GM19240 (cell line): ENCODE data around the gene ZIC2.
"Not testable (repeated sequence)": the region's sequence is repeated elsewhere in the genome, so short reads cannot be mapped to it uniquely, and the experiment has no call there.

Experiments used
- DNase-seq: peaks from one replicate; pipeline ENCODE4 v3.0.0; 2011; ENCODE audit warnings: low spot score; ENCODE audit not compliant: insufficient read length

ZIC2 gene

DNA sequence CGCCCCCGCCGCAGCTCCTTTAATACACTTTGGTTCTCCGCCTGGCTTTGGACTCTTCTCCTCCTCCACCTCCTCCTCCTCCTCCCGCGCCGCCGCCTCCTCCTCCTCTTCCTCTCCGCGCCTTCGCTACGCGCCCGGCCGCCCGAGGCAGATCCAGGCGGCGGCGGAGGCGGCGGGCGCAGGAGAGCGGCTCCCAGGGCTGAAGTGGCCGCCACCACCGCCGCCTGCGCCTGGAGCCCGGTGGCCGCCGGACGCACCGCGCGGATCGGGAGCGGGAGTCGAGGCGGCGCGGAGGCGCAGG, at the start of gene ZIC2:
ZIC2 (plus strand) TSS at position 50 of the 301 bp plus-strand sequence. CDS start 281 bp downstream, outside the sequence.
- DNase-seq = no peak

DNA sequence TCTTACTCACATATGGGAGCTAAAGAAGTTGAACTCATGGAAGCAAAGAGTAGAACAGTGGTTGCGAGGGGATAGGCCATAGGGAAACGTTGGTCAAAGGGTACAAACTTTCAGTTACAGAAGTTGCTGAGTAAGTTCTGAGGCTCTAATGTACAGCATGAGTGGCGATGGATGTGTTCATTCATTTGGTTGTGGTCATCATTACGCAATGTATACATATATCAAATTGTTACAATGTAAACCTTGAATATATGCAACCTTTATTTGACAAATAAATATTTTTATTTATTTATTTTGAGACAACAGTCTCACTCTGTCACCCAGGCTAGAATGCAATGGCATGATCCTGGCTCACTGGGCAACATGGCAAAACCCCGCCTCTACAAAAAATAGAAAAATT, 48.7 kb upstream of the ZIC2 start:
- DNase-seq = no peak

DNA sequence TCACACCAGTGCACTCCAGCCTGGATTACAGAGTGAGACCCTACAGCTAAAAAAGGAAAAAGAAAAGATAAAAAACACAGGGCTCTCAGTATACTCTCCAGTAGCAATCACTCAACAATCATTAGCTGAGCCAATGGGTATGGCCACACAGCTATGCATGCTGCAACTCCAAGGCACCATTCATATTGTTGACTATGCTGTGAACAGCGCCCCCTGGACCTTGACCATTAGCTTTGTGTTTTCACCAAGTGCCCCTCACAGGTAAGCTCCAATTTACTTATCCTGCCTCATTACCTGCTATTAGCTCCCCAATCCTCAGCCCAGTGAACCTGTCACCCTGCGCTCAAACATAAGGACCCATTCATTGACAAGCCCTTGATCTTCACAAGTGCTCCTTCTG, 45.8 kb upstream of the ZIC2 start:
- no peak for DNase-seq

DNA sequence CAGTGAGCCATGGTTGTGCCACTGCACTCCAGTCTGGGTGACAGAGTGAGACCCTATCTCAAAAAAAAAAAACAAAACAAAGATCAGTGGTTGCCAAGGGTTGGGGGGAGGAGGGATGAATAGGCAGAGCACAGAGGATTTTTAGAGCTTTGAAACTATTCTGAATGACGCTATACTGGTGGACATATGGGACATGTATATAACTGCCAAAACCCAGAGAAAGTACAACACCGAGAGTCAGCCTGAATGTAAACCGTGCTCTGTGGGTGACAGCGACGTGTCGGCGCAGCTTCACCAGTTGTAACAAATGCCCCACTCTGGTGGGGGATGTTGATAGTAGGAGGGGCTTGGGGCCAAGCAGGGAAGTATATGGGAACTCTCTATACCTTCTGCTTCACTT, 42.9 kb upstream of the ZIC2 start:
- no peak for DNase-seq

DNA sequence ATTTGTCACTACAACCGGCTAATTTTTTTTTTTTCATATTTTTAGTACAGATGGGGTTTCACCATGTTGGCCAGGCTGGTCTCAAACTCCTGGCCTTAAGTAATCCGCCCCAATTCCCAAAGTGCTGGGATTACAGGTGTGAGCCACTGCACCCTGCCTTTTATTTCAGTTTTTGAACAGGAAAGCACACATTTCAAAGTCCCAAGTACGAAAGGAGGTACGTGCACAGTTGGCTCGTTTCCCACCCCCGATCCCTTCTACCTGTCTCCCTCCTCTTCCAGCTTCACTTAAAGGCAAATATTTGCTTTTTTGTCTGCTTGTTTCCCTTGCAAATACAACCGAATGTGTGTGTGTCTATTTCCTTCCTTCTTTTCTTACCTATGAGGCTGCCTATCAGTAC, 40.5 kb upstream of the ZIC2 start:
- no peak for DNase-seq

DNA sequence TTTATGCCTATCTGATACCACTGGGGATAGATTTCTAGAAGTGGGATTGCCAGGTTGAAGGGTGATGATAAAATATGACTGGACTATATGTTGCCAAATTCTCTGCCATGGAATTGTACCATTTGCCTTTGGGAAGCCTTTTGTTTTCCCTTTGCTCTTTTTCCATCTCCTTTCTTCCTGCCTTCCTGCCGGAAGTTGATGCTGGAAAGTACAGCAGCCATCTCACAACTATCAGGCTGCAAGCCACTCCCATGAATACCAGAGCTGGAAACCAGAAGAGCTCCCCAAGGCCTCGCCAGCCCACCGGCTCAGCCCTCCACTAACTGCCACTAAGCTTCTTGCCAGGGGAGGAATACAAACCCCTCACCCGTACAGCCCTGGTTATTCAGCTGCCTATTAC, 39.7 kb upstream of the ZIC2 start:
- DNase-seq = no peak

DNA sequence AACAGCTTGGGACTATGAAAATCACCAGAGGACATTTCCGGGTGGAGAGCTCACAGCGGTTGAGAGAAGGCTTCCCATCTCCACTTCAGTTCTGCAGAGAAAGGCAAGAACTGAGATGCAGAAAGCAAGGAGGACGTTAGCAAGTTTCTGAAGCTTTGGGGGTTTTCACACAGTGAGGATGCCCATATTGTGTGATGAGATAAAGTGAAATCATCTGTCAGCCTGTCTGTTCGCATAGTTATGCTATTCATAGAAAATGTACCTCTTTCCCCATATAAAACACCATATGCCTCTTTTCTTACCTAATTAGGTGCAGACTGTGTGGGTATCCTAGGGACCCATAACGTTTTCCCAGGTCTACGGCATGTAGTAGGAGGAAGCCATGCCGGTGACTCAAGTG, 37.5 kb upstream of the ZIC2 start:
- no peak for DNase-seq

DNA sequence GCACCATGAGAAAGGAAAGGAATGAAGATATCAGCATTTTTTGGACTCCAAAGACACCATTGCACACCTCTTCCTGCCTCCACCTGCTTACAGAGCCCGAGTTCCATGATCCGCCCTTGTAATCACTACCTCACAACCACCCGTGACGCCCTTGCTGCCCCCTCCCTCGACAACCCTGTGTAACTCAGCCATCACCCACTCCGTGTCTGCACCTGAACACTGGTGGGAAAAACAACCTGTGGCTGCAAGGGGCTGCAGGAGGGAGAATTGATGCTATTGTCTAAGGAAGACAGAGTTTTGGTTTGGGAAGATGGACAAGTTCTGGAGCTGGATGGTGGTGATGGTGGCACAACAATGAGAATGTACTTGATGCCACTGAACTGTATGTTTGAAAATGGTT, 37.0 kb upstream of the ZIC2 start:
- no peak for DNase-seq

DNA sequence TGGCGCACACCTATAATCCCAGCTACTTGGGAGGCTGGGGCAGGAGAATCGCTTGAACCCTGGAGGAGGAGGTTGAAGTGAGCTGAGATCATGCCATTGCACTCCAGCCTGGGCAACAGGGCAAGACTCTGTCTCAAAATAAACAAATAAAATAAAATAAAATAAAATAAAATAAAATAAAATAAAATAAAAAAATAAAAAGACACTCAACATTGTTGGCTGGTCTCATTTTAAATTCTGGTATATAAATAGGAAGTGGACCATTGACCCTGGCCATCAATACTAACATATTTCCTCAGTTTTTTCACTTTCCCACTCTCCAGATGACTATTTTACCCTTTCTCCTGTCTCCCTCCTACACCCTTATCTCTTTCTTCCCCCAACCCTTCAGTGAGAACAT, 36.1 kb upstream of the ZIC2 start:
- not testable (repeated sequence) for DNase-seq

DNA sequence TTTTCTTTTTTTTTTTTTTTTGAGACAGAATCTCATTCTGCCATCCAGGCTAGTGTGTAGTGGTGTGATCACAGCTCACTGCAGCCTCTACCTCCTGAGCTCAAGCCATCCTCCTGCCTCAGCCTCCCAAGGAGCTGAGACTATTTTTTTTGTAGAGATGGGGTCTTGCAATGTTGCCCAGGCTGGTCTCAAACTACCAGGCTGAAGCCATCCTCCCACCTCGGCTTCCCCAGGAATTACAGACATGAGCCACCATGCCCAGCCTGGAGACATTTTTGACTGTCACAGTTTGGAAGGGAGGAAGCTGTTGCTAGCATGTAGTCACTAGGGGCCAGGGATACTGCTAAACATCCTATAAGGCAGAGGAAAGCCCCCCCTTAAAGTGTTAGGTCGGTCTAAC, 33.9 kb upstream of the ZIC2 start:
- no peak for DNase-seq

DNA sequence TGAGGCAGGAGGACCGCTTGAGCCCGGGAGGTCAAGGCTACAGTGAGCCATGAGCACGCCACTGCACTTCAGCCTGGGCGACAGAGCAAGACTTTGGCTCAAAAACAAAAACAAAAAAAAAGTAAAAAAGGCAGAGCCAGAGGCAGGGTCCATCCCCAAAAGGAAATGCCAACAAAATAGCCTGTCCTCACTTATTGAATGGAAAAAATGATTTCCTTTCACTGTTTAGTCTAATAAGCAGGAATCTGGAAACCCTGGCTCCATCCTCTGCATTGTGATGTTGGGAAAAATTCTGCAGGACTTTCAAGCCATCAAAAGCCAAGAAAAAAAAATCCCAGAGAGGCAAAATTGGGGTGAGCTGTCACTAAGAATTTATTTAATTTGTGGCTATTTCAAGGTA, 33.2 kb upstream of the ZIC2 start:
- DNase-seq = no peak

DNA sequence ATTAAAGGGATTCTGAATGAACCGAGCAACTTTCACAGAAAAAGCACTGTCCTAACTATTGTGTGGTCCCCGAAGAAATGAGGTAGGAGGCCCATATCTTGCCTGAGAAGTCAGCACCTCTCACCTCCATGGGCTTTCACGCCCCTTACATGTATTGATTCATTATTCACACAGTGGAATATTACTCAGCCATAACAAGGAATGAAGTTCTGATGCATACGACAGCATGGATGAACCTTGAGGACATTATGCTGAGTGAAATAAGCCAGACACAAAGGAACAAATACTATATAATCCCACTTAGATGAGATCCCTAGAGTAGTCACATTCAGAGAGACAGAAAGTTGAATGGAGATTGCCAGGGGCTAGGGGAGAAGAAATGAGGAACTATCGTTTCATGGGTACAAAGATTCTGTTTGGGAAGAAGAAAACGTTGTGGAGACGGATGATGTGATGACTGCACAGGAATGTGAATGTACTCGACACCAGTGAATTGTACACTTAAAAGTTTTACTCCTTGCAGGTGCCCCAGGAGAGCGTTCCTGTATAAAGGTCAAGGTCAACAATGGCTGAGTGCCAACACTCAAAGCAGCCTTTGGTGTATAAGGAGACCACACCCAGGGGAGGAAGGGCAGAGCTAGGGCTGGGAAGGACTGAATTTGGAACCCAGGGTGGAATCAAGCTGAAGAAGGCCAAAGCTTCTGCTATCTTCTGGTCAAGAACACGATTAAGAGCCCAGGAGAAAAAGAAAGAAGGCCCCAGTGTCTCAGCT, 32.5 kb upstream of the ZIC2 start:
- DNase-seq = no peak

DNA sequence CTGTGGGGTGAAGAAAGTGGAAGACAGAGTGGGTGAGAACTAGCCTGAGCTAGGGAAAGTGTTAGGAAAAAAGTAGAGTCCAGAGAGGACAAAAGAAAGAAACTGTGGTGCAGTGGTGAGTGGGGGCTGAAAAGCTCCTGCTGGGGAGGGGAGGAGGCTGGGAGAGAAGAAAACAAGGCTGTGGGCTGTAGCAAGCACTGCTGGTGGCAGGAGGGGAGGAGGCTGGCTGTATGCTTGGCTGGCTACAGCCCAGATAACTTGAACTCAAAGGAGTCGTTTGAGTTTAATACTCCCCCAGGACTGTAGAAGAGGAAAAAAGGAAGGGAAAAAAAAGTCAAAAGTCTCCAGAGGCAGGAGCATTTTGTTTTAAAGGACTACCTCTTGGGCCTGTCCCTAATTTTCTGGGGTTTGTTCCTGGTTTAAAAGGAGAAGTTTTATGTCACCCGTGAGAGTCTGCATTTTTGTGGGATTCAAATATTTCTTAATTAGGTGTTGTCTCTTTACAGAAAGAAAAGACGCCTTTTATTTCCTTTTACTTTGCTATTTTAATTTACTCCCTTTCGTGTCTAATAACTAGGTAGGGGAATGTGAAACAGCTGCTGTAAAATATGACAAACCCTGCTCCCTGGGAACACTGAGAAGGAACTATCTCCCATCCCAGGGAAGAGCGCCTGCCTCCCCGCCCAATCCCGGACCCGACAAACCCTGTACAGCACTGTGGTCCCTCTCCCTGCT, 31.7 kb upstream of the ZIC2 start:
- DNase-seq = no peak

DNA sequence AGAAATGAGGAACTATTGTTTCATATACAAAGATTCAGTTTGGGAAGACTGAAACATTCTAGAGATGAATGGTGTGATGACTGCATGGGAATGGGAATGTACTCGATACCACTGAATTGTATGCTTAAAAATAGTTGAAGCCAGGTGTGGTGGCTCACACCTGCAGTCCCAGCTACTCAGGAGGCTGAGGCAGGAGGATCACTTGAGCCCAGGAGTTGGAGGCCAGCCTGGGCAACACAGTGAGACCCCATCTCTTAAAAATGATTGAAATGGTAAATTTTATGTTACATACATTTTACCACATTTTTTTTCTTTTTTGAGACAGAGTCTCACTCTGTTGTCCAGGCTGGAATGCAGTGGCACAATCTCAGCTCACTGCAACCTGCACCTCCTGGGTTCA, 29.9 kb upstream of the ZIC2 start:
- DNase-seq = not testable (repeated sequence)

DNA sequence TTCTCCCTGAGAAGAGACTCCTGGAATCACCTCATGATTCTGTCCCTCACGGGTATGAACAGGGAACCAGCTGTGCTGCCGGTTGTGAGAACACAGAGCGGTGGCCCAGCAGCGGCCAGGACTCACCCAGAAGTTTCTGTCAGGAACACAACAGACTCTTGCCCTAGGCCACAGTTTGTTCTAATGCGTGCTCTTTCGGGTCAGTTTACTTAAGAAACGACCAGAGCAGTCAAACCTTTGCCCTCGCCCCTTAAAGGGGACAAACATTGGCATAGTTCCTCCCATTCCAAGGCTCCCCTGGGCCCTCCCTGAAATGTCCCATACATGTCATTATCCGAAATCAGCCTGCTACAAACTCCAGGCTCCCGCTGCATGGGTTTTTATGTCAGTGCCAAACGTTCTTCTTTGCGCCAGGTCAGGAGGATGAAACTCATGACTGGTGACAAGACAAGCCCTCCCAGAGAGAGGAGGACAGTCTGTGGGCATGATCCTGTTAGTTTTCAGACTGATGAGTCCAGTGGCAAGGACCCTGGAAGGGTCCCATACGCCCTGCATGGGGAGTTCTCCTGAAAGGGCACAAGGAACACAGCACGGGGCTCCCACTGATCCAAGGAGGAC, 28.3 kb upstream of the ZIC2 start:
- no peak for DNase-seq

DNA sequence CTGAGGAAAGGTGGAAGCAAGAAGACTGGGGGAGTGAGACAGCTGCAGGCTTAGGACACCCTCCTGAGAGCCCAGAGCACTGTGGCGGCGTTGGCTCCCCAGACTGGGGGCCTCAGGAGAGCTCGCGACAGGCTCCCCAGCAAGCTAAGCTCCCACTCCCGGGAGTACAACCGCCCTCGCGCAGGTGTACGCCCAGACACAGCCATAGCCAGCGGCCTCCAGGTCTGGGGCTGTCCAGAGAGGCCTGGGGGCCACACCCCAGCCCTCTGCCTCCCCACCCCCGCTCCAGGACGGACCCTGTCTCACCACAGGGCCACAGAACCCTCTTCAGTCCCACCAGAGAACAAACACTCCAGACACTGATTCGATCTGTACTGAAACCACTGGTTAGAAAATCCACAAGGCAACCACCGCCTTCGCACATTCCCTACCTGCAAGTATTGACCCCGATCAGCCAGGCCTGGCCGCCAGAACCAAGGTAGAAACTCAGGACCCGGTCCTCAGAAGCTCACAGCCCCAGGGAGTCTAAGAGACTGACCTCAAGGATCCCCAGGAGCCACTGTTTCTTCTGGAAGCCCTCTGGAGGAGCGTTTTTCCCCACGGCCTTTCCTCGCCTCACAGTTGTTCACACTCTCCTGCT, 26.4 kb upstream of the ZIC2 start:
- no peak for DNase-seq

DNA sequence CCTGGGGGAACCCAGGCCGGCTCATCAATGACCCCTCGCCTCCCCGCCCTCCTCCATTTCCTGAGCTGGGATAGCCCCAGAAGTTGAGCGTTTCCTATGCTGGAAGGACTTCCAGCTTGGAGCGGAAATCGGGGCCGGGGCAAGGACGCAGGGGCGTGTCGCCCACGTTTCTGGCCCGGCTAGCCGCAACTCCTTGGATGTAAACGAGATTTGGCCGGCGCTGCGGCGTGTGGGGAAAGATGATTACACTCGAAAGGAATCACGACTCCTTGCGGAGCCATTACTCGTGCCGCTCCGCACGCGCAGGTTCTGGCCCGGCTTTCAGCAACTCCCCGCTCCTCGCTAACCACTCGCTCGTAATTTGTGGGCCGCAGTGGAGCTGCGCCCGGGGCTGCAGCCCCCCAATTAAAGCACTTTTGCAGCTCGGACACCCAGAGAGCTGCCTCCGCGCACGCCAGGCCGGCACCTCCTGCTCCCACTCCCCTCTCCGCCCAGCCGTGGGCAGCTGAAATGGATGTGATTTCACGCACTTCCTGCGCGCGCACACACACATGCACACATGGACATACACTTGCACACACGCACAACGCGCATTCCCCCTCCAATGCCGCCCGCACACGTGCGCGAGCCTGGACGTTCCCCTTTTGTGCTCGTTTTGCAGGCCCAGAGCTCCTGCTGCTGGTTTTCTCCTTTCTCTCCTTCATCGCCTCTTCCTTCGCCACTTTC, 25.7 kb upstream of the ZIC2 start:
- DNase-seq = no peak

DNA sequence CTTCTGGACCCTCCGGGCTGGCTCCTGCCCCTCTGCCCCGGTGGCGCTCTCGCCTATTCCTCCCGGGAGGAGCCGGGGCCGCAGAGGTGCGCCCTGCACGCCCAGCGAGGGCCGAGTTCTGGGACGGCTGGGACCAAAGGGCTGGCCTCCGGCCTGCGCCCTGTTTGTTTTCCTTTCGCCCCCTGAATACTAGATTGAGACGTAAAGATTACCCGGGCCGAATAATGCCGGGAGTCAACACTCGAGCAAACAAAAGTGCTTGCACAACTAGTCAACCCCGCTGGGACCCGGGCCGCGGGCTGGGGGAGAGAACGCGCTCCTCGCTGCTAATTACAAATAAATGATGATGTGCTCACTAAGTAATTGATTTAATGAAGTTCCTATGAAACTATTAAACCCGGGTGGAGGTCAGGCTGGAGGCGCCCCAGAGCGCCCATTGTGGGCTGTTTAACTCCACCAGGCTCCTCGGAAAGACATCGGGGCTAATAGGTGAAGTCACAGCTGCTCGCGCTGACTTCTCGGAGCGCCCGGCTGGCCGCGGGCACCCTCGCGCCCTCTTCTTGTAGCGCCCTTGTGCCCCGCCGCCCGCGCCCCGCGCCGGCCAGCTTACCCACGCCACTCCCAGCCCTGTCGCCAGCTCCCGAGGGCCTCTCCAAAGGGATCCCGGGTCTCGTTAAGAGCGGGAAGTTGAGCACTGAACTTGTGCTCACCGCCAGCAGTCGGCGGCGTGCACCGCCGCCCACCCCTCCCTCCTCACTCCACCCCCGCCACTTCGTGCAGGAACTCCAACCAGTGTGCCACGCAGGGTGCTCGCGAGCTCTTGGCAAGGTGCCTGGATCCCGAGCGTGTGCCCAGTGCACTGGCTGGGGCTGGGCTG, 24.9 kb upstream of the ZIC2 start:
- DNase-seq = no peak

DNA sequence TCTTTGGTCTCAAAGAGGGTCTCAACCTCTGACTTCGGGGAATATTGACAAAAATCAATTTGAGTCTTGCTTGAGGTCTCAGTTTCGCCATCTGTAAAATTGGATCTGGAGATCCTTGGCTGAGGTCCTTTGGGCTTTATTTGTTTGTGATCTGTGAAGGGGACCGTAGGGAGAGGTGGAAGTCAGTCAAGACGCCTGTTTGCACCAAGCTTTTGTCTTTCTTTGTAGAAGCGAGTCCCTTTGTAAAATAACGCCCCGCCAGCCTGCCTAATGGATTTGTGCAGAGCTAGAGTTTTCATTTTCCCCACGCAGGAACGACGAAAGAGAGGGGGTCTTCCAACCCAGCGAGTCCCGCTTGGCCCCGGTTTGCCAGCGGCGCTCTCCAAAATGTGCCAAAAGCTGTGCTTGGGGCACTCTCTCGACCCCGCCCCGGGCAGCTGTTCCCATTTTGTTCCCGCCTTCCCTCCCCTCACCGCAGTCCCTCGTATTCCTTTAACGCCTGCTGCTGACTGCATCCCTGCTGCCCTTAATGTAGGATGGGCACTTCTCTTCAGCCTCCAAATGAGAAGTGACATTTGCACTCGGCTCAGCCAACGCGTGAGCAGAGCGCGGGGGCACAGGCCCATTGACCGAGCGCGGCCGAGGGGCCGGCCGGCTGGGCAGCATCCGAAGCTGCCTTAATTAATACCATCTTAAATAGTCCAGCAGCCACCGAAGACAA, 23.0 kb upstream of the ZIC2 start:
- no peak for DNase-seq

DNA sequence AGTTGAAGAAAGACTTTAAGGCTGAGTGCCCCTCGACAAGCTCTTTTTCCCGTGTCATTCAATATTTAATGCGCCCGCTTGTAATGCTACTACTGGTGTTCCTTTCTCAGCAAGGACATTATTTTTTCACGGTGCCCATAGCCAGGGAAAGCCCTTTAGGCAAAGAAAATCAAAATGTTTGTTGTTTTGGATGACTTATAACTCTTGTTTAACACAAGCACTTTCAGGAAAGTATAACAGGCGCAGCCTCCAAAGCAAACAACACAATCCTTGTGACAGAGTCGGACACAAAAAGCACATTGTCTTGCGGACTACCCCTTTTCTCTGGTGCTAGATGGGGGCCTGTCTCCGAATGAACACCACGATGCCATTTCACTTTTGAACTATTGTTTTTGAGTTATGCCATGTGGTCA, 22.5 kb upstream of the ZIC2 start:
- DNase-seq = no peak
